ENCODE data around the gene UGT1A7.

GRCh38 chr2:233811732-233812131 lies 130.0 kb downstream of the UGT1A7 start:
- no peak for TF ChIP-seq CTCF (optimal IDR thresholded peaks at IDR 0.05 in 1 of 3, IDR thresholded peaks at IDR 0.05 in 1 of 3, conservative IDR thresholded peaks at IDR 0.05 in 1 of 3; ENCODE audit: extremely low read depth in 1 of 3, insufficient read depth in 2 of 3, low read length in 3 of 3)
- TF ChIP-seq EZH2 (IDR thresholded peaks at IDR 0.05; ENCODE audit: low read length), result no peak
